Activated naive CD4-positive, alpha-beta T cell treated with anti-CD3 and anti-CD28 coated beads, Interleukin-2, amount 50 U/mL, for 16 hours (primary cell): ENCODE results near the gene MT4.
"Not testable (repeated sequence)": the region's sequence is repeated elsewhere in the genome, so short reads cannot be mapped to it uniquely, and the experiment has no call there.

Experiments used
- DNase-seq: peaks from one replicate; pipeline ENCODE4 v3.0.0-alpha.2; 2020

Gene MT4

GRCh38 chr16:56560447-56560846 lies 4.4 kb upstream of the MT4 start:
- DNase-seq: no peak

GRCh38 chr16:56561126-56561525 lies 3.7 kb upstream of the MT4 start:
- no peak for DNase-seq

GRCh38 chr16:56569971-56570370 lies 5.1 kb downstream of the MT4 start:
- no peak for DNase-seq

- no peak for DNase-seq
These were observed 6.7 kb downstream of the MT4 start for GRCh38 chr16:56571525-56571924.

- DNase-seq: no peak
These were observed 9.8 kb downstream of the MT4 start for GRCh38 chr16:56574625-56575024.

GRCh38 chr16:56576585-56577299 lies 11.9 kb downstream of the MT4 start:
- DNase-seq: peak; percentile 88

GRCh38 chr16:56577300-56577625 lies 12.4 kb downstream of the MT4 start:
- no peak for DNase-seq

- no peak for DNase-seq
These were observed 15.6 kb downstream of the MT4 start for GRCh38 chr16:56580391-56581048.

GRCh38 chr16:56582911-56583310 lies 18.0 kb downstream of the MT4 start:
- not testable (repeated sequence) for DNase-seq

GRCh38 chr16:56583351-56584168 lies 18.7 kb downstream of the MT4 start:
- DNase-seq: no peak

- DNase-seq: no peak
These were observed 19.4 kb downstream of the MT4 start for GRCh38 chr16:56584276-56584675.

GRCh38 chr16:56588781-56589140 lies 23.9 kb downstream of the MT4 start:
- DNase-seq: no peak

GRCh38 chr16:56589141-56590039 lies 24.5 kb downstream of the MT4 start, which contains the start of gene MT3:
Gene MT3, plus strand, starts transcription at chr16:56589528. Its CDS starts 63 bp downstream, at chr16:56589591.
- peak; percentile 49 for DNase-seq

GRCh38 chr16:56591377-56592060 lies 26.6 kb downstream of the MT4 start:
- no peak for DNase-seq

- no peak for DNase-seq
These were observed 28.9 kb downstream of the MT4 start for GRCh38 chr16:56593573-56594291.

GRCh38 chr16:56594292-56594619 lies 29.4 kb downstream of the MT4 start:
- no peak for DNase-seq

- no peak for DNase-seq
These were observed 35.6 kb downstream of the MT4 start for GRCh38 chr16:56600398-56600999.

GRCh38 chr16:56601325-56601724 lies 36.5 kb downstream of the MT4 start:
- DNase-seq: no peak

- no peak for DNase-seq
These were observed 38.7 kb downstream of the MT4 start for GRCh38 chr16:56603589-56603988.

- DNase-seq: no peak
These were observed 40.1 kb downstream of the MT4 start for GRCh38 chr16:56604966-56605365.

- no peak for DNase-seq
These were observed 40.6 kb downstream of the MT4 start for GRCh38 chr16:56605475-56605874.
